ENCODE measurements around the gene CCNL2. TPM values are rescaled to one million over a fixed set of nuclear protein-coding genes. Genes with fewer than 3 reads are reported as not detected.
"Not testable (repeated sequence)": the region's sequence is repeated elsewhere in the genome, so short reads cannot be mapped to it uniquely, and the experiment has no call there.

The CCNL2 gene
- 100 to 1,000 TPM in 11 of 12 donors, not detected in 1; 116 to 262 (median 151) TPM for polyA plus RNA-seq (ENCODE audit: insufficient read length in 12 of 12)
- long read RNA-seq, donor 1, transcript CCNL2-202 (6 exons, 1,186 nt), result major isoform, 12 of 46 reads
- long read RNA-seq, donor 1, transcript CCNL2-206 (3 exons, 1,941 nt), result minor isoform, 5 of 46 reads
- long read RNA-seq, donor 1, transcript CCNL2-204 (6 exons, 3,082 nt), result minor isoform, 9 of 46 reads
- long read RNA-seq, donor 1, partial matches to known transcripts, result 5 of 46 reads
- long read RNA-seq, donor 1, other reads (novel, unspliced or antisense), result 9 of 46 reads
- long read RNA-seq, donor 2, transcript CCNL2-204 (6 exons, 3,082 nt), result minor isoform, 6 of 33 reads
- long read RNA-seq, donor 2, transcript CCNL2-202 (6 exons, 1,186 nt), result major isoform, 10 of 33 reads
- long read RNA-seq, donor 2, partial matches to known transcripts, result 6 of 33 reads
- long read RNA-seq, donor 2, other reads (novel, unspliced or antisense), result 6 of 33 reads
- long read RNA-seq, donor 3, transcript CCNL2-204 (6 exons, 3,082 nt), result major isoform, 8 of 29 reads
- long read RNA-seq, donor 3, partial matches to known transcripts, result 6 of 29 reads
- long read RNA-seq, donor 3, other reads (novel, unspliced or antisense), result 6 of 29 reads
- long read RNA-seq, donor 4, partial matches to known transcripts, result 0 of 6 reads
- long read RNA-seq, donor 4, other reads (novel, unspliced or antisense), result 0 of 6 reads
- long read RNA-seq, donor 5, transcript CCNL2-202 (6 exons, 1,186 nt), result minor isoform, 16 of 79 reads
- long read RNA-seq, donor 5, transcript CCNL2-204 (6 exons, 3,082 nt), result major isoform, 31 of 79 reads
- long read RNA-seq, donor 5, partial matches to known transcripts, result 16 of 79 reads
- long read RNA-seq, donor 5, other reads (novel, unspliced or antisense), result 11 of 79 reads
- long read RNA-seq, donor 6, transcript CCNL2-204 (6 exons, 3,082 nt), result minor isoform, 9 of 22 reads
- long read RNA-seq, donor 6, transcript CCNL2-202 (6 exons, 1,186 nt), result major isoform, 10 of 22 reads
- long read RNA-seq, donor 6, partial matches to known transcripts, result 0 of 22 reads
- long read RNA-seq, donor 6, other reads (novel, unspliced or antisense), result 0 of 22 reads
- long read RNA-seq, donor 7, transcript CCNL2-202 (6 exons, 1,186 nt), result major isoform, 13 of 20 reads
- long read RNA-seq, donor 7, partial matches to known transcripts, result 0 of 20 reads
- long read RNA-seq, donor 7, other reads (novel, unspliced or antisense), result 0 of 20 reads
- long read RNA-seq, donor 8, transcript CCNL2-202 (6 exons, 1,186 nt), result minor isoform, 21 of 62 reads
- long read RNA-seq, donor 8, transcript CCNL2-201 (11 exons, 2,305 nt), result minor isoform, 6 of 62 reads
- long read RNA-seq, donor 8, transcript CCNL2-206 (3 exons, 1,941 nt), result minor isoform, 5 of 62 reads
- long read RNA-seq, donor 8, transcript CCNL2-204 (6 exons, 3,082 nt), result major isoform, 23 of 62 reads
- long read RNA-seq, donor 8, partial matches to known transcripts, result 0 of 62 reads
- long read RNA-seq, donor 8, other reads (novel, unspliced or antisense), result 6 of 62 reads
- long read RNA-seq, donor 9, transcript CCNL2-202 (6 exons, 1,186 nt), result minor isoform, 6 of 15 reads
- long read RNA-seq, donor 9, transcript CCNL2-204 (6 exons, 3,082 nt), result major isoform, 8 of 15 reads
- long read RNA-seq, donor 9, partial matches to known transcripts, result 0 of 15 reads
- long read RNA-seq, donor 9, other reads (novel, unspliced or antisense), result 0 of 15 reads
- long read RNA-seq, donor 10, transcript CCNL2-202 (6 exons, 1,186 nt), result major isoform, 13 of 39 reads
- long read RNA-seq, donor 10, transcript CCNL2-204 (6 exons, 3,082 nt), result minor isoform, 12 of 39 reads
- long read RNA-seq, donor 10, partial matches to known transcripts, result 0 of 39 reads
- long read RNA-seq, donor 10, other reads (novel, unspliced or antisense), result 8 of 39 reads
- long read RNA-seq, donor 11, transcript CCNL2-204 (6 exons, 3,082 nt), result major isoform, 15 of 32 reads
- long read RNA-seq, donor 11, transcript CCNL2-202 (6 exons, 1,186 nt), result minor isoform, 7 of 32 reads
- long read RNA-seq, donor 11, partial matches to known transcripts, result 0 of 32 reads
- long read RNA-seq, donor 11, other reads (novel, unspliced or antisense), result 5 of 32 reads

DNA sequence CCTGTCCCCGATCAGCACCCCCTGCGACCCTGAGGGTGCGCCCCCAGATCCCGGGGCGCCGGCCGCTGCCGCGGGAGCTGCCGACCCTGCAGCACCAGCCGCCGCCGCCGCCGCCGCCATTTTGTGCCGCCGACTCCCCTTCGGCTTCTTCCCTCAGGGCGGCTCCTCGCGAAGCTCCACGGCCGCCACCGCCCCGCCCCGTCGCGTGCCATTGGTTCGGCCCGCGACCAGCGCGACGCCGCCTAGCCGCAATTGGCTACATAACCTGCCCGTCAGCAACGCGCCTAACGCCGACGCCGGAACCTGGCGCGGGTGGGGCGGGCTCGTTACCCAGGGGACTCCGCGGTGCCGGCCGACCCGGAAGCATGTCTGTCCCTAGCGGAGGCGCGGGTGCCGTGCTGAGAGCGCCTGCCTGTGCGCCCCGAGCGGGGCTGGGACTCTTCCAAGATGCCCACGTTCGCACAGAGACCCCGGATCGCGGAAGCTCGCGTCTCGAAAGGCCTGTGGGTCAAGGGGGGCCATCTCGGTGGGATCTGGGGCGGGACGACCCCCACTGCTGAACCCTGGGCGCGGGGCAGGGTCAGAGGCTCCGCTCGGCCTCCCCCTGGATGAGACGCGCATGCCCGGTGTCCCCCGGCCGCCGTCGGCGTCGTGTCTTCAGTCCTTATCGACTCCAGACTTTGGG lies at the start of gene CCNL2:
TSS of gene CCNL2 (minus strand) at position 149 of the 685 bp plus-strand sequence. CDS start at position 120, 29 bp downstream.
- peak; percentile 98 for DNase-seq

DNA sequence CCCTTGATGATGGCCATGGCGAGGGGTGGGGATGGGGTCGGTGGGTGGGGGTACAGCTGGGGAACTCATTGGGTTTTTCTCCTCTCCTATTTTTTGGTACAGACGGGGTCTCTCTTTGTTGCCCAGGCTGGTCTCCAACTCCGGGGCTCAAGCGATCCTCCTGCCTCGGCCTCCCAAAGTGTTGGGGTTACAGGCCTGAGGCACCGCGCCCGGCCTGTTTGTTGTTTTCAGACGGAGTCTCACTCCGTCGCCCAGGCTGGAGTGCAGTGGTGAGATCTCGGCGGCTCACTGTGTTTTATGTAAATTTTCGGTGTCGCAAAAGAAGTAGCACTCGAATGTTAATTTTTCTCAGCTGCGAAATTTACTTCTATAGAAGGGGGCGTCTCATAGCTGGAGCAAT lies 47.5 kb upstream of the CCNL2 start:
- not testable (repeated sequence) for DNase-seq

GRCh38 chr1:1442069-1442770 lies 43.1 kb upstream of the CCNL2 start:
- no peak for DNase-seq

GRCh38 chr1:1441002-1441888 lies 42.1 kb upstream of the CCNL2 start:
- DNase-seq, result no peak

GRCh38 chr1:1440262-1441001 lies 41.3 kb upstream of the CCNL2 start:
- no peak for DNase-seq

DNA sequence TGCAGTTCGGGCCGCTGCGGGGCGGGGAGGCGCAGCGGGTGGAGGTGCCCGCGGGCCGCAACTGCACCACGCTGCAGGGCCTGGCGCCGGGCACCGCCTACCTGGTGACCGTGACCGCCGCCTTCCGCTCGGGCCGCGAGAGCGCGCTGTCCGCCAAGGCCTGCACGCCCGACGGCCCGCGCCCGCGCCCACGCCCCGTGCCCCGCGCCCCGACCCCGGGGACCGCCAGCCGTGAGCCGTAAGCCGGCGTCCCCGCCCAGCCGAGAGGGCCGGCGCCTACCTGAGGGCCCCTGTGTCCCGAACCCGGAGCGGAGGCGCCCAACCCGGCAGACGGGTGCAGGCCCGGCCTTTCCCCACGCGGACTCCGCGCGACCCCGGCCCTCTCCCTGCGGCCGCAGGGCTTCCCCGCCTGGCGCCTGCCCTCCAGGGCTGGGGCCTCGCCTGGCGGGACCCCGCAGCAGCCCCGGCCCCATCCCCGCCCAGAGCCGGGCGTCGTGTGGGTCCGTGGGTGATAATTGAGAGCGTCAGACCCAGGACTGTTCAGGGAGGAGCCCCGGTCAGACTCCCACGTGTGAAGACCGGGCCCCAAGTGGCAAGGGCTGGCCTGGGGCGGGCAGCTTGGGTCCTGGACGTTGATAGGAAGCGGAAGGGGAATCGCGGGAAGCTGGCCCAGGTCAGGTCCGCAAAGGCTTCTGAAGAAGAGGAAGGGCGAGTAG lies 40.6 kb upstream of the CCNL2 start:
- no peak for DNase-seq

DNA sequence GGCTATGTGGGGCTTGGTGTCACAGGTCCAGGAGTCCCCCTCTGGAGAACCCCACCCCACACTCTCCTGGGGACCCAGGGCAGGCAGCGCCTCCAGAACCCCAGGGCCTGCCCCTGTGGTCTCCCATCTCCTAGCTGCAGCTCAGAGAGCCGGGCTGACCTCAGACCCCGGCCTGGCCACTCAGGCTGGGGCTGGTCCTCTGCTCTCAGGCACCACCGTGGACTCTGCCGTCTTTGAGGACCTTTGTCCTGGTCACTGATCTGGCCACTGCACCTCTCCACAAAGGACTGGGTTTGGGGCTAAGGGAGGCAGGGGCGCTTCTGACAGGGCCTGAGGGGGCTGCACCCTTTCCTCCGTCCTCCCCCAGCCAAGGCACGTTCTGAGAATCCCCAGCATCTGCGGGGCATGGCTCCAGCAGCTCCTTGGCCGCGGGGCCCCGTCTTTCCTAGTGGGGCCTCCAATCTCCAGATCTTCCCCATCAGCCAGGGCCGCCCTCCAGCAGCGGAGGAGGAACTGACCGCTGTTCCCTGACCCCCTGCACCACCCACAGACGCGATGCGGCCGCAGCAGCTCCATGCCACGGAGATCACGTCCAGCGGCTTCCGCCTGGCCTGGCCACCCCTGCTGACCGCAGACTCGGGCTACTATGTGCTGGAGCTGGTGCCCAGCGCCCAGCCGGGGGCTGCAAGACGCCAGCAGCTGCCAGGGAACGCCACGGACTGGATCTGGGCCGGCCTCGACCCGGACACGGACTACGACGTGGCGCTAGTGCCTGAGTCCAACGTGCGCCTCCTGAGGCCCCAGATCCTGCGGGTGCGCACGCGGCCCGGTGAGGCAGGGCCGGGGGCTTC lies 39.6 kb upstream of the CCNL2 start:
- no peak for DNase-seq

DNA sequence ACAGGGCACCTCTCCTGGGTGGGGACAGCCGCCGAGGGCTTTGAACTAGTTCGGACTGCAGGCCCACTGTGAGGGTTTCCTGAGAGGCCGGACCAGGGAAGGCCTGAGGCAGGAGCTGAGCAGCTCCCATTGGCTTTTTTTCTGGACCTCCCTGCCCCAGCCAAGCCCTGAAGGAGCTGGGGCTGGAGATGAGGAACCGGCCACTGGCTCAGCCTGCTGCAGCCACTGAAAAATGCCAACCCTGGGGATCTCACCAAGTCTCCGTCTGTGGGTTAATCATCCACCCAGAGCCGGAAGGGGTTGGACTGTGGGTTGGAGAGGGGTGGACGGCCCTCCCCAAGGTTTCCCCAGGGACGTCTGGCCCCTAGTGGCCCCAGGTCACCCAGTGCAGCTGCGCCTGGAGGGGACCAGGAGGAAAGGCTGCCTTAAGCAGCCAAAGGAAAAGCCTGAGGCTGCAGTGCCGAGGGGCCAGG lies 38.8 kb upstream of the CCNL2 start:
- DNase-seq, result no peak

DNA sequence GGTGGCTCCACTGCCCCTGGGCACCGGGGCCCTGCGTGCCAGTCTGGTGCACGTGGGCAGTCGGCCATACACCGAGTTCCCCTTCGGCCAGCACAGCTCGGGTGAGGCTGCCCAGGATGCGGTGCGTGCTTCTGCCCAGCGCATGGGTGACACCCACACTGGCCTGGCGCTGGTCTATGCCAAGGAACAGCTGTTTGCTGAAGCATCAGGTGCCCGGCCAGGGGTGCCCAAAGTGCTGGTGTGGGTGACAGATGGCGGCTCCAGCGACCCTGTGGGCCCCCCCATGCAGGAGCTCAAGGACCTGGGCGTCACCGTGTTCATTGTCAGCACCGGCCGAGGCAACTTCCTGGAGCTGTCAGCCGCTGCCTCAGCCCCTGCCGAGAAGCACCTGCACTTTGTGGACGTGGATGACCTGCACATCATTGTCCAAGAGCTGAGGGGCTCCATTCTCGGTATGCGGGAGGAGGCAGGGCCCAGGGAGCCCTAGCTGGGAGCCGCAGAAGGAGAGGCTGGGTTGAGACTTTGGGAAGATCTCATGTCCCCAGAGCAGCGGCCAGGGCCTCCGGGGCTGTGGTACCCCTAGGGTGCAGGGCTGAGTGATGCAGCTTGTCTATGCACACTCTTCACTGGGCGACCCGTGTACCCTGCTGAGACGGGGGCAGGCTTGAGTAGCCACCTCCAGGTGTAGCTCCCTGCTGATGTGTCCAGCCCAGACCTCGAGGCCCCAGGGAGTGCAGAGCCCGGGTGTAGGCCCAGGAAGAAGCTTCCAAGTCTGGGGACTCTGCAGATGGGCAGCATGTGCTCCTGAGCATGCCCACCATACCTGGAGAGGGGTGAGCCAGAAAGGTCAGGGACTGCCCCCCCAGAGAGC lies 38.1 kb upstream of the CCNL2 start:
- no peak for DNase-seq

DNA sequence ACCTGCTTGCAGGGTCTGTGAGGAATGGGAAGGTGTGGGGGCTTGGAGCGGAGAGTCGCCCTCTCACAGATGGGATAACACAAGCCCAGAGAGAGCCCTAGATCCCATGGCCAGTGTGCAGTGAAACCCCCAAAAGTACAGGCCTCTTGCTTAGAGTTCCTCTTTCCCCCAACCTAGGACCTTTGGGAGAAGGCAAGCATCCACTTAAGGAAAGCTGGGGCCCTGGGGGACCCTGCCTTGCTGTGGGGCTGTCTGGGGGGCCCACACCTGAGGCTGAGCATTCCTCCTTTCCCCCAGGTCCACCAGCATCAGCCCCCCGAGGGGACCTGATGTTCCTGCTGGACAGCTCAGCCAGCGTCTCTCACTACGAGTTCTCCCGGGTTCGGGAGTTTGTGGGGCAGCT lies 37.5 kb upstream of the CCNL2 start:
- DNase-seq, result no peak

DNA sequence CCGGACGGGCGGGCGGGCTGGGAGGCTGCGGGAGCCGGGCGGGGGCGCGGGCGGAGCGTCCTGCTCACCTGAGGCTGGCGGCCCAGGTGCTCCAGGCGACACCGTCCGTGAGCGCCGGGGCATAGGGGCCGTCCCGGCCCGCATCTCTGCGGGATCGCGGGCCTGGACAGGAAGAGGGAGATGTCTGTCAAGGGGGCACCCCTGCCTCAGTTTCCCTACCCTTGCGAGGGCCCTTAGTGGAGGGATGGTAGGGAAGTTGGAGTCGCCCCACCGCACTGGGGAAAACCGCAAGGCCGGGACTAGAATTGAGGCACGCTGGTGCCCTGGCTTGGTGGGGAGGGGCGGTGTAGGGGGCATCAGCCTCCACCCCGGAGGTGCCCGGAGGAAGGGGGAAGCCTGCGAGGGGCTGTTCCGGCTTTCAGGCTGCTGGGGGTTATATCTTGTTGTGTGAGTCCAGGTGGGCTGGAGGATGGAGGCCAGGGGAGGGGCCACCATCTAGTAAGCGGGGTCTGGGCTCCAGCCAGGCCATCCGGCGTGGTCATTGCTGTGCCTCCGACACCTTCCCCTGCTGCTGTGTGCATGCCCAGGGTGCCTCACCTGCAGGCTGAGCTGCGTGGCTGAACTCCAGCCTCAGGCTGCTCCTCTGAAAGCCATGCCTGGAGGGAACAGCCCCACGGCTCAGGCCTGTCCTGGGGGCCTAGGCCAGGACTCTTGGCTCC lies 36.9 kb upstream of the CCNL2 start:
- no peak for DNase-seq

DNA sequence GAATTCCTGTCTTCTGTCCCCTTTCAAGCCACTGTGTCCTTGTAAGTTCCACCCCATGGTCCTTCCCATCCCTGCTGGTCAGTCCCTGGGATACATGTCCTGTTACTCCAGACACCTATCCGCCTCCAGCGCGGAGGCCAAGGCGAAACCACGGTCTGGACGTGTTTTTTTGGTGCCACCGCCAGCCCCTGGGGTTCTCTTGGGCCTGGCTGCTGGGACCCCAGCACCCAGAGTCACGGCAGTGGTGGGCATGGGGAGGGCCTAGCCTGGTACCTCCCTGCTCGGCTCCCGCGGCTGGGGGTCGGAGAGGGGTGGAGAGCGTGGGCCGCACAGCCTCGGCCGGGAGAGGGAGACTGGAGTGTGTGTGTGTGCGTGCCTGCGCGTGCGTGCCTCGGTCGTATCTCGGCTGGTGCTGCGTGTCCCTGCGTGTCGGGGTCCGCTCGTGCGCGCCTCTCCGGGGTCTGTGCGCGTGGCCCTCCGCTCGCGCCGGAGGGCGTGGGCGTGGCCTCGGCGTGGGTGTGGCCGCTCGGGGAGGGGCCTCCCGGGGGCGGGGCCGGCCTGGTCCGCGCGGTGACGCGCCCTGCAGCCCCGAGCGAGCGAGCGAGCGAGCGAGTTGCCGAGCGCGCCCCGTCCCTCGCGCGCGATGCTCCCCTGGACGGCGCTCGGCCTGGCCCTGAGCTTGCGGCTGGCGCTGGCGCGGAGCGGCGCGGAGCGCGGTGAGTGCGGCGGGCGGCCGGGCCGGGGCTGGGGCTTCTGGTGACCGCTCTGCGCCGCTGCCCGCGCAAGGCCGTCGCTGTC lies 36.2 kb upstream of the CCNL2 start, which contains the start of gene VWA1:
TSS of gene VWA1 (plus strand) at position 585 of the 798 bp plus-strand sequence. CDS start at position 644, 59 bp downstream.
- no peak for DNase-seq

- DNase-seq, result no peak
These were observed 35.6 kb upstream of the CCNL2 start for GRCh38 chr1:1434824-1435105.
